PFSK-1 (cell line): Measurements from ENCODE around the gene S100P.

Experiments used
- POLR2AphosphoS5 ChIP-seq: IDR thresholded peaks from 2 replicates; pipeline ENCODE4 v1.6.1; 2012; ENCODE audit warnings: low read depth, mild to moderate bottlenecking, control low read depth, low read length, moderate library complexity
- SIN3A ChIP-seq: IDR thresholded peaks from 2 replicates; pipeline ENCODE4 v1.6.1; 2012; ENCODE audit warnings: mild to moderate bottlenecking, low read length, moderate library complexity, borderline replicate concordance; ENCODE audit not compliant: insufficient read depth
- TAF1 ChIP-seq: IDR thresholded peaks from 2 replicates; pipeline ENCODE4 v1.6.1; 2012; ENCODE audit warnings: low read length, control low read depth, borderline replicate concordance; ENCODE audit not compliant: insufficient read depth
- TF ChIP-seq, protein P1 (sequence below), 2 experiments: IDR thresholded peaks; 2 replicates each; pipeline versions ENCODE4 v1.6.1 to v1.8.0; 2011 to 2012; ENCODE audit warnings: low read depth in 2 of 2, low read length in 2 of 2, control low read depth in 1 of 2, inconsistent platforms in 1 of 2, mild to moderate bottlenecking in 1 of 2, moderate library complexity in 1 of 2; ENCODE audit not compliant: insufficient read depth in 1 of 2

DNA sequence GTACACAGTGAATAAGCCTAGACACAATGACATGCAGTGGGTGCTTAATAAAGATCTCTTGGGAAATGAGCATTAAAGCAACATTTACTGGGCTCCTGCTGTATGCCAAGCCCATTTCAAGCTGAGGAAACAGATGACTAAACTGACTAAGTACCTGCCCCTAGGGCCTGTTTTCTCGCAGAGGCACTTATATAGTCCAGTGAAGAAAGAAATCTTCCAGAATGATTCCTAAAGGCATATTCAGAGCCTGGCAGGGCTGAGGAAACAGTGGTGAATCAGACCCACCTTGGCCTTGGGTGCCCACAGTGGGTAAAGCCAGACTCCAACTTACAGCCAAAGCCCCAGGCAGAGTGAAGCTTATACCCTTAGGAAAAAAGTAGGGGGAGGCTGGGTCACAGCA, 22.0 kb upstream of the S100P start:
- TF ChIP-seq, protein P1, sequence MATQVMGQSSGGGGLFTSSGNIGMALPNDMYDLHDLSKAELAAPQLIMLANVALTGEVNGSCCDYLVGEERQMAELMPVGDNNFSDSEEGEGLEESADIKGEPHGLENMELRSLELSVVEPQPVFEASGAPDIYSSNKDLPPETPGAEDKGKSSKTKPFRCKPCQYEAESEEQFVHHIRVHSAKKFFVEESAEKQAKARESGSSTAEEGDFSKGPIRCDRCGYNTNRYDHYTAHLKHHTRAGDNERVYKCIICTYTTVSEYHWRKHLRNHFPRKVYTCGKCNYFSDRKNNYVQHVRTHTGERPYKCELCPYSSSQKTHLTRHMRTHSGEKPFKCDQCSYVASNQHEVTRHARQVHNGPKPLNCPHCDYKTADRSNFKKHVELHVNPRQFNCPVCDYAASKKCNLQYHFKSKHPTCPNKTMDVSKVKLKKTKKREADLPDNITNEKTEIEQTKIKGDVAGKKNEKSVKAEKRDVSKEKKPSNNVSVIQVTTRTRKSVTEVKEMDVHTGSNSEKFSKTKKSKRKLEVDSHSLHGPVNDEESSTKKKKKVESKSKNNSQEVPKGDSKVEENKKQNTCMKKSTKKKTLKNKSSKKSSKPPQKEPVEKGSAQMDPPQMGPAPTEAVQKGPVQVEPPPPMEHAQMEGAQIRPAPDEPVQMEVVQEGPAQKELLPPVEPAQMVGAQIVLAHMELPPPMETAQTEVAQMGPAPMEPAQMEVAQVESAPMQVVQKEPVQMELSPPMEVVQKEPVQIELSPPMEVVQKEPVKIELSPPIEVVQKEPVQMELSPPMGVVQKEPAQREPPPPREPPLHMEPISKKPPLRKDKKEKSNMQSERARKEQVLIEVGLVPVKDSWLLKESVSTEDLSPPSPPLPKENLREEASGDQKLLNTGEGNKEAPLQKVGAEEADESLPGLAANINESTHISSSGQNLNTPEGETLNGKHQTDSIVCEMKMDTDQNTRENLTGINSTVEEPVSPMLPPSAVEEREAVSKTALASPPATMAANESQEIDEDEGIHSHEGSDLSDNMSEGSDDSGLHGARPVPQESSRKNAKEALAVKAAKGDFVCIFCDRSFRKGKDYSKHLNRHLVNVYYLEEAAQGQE (IDR thresholded peaks at IDR 0.05; ENCODE audit: insufficient read depth in 1 of 2, low read depth in 2 of 2, low read length in 2 of 2), result no peak
- TF ChIP-seq TAF1, result no peak
- no peak for TF ChIP-seq POLR2AphosphoS5
- TF ChIP-seq SIN3A, result no peak
